GM19463 (cell line): ENCODE data around the gene MAD1L1.

Experiments
- ATAC-seq: cut with Tn5 transposase; IDR thresholded peaks from one replicate; pipeline ENCODE4 v1.9.1; 2021; ENCODE audit warnings: mild to moderate bottlenecking, moderate library complexity; ENCODE audit not compliant: unreplicated experiment

Gene MAD1L1

GRCh38 chr7:2258661-2259365 is 26.1 kb upstream of the MAD1L1 start:
- peak; percentile 69 for ATAC-seq

- ATAC-seq = no peak
These were observed 24.9 kb upstream of the MAD1L1 start for GRCh38 chr7:2257651-2258050.

GRCh38 chr7:2257046-2257551 is 24.4 kb upstream of the MAD1L1 start:
- no peak for ATAC-seq

- ATAC-seq = no peak
These were observed 23.7 kb upstream of the MAD1L1 start for GRCh38 chr7:2256306-2257045.

GRCh38 chr7:2255145-2256139 is 22.7 kb upstream of the MAD1L1 start:
- no peak for ATAC-seq

- ATAC-seq = no peak
These were observed 21.8 kb upstream of the MAD1L1 start for GRCh38 chr7:2254429-2255144.

- ATAC-seq = no peak
These were observed 20.9 kb upstream of the MAD1L1 start for GRCh38 chr7:2253525-2254244.

GRCh38 chr7:2253021-2253420 is 20.3 kb upstream of the MAD1L1 start:
- no peak for ATAC-seq

- no peak for ATAC-seq
These were observed 19.4 kb upstream of the MAD1L1 start for GRCh38 chr7:2251841-2252771.

GRCh38 chr7:2251381-2251780 is 18.6 kb upstream of the MAD1L1 start:
- ATAC-seq = no peak

- no peak for ATAC-seq
These were observed 17.1 kb upstream of the MAD1L1 start for GRCh38 chr7:2249744-2250323.

GRCh38 chr7:2248984-2249694 is 16.4 kb upstream of the MAD1L1 start:
- peak; percentile 52 for ATAC-seq

GRCh38 chr7:2247141-2247995 is 14.6 kb upstream of the MAD1L1 start:
- no peak for ATAC-seq

GRCh38 chr7:2245883-2246675 is 13.3 kb upstream of the MAD1L1 start:
- ATAC-seq = no peak

GRCh38 chr7:2244404-2244995 is 11.8 kb upstream of the MAD1L1 start:
- ATAC-seq = no peak

- ATAC-seq = no peak
These were observed 10.7 kb upstream of the MAD1L1 start for GRCh38 chr7:2243458-2243857.
